HG02870 (cell line): ENCODE measurements around the gene RTP5.

Experiments
- ATAC-seq: cut with Tn5 transposase; IDR thresholded peaks from one replicate; pipeline ENCODE4 v1.9.1; 2021; ENCODE audit warnings: mild to moderate bottlenecking, moderate library complexity; ENCODE audit not compliant: unreplicated experiment

RTP5 gene

GRCh38 chr2:241885946-241886643 is 16.6 kb downstream of the RTP5 start:
- ATAC-seq: no peak

DNA sequence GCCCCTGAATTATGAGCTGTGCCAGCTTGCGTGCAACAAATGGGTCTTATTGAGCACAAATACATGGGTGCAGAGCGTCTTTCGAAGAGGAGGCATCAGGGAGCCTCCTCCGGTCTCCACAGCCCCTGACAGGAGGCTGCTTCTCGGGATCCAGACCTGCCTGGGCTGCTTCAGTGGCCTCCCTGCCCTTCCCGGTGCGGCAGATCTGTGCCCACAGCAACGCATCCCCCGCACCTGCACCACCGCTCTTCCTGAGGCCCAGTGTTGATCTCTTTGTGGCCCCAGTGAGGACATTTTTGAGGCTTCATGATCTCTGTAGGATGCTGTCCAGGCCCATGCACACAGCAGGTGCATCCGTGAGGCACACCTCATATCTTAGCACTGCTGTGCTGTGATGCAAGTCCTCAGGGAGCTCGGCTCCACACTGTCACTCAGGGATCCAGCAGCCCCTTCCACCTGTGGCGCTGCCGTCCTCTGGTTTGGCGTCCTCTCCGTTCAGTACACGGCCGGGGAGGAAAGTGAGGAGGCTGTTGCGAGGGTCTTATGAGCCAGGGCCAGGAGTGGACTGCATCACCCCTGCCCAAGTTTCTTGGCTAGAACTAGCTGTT is 17.4 kb downstream of the RTP5 start:
- no peak for ATAC-seq

DNA sequence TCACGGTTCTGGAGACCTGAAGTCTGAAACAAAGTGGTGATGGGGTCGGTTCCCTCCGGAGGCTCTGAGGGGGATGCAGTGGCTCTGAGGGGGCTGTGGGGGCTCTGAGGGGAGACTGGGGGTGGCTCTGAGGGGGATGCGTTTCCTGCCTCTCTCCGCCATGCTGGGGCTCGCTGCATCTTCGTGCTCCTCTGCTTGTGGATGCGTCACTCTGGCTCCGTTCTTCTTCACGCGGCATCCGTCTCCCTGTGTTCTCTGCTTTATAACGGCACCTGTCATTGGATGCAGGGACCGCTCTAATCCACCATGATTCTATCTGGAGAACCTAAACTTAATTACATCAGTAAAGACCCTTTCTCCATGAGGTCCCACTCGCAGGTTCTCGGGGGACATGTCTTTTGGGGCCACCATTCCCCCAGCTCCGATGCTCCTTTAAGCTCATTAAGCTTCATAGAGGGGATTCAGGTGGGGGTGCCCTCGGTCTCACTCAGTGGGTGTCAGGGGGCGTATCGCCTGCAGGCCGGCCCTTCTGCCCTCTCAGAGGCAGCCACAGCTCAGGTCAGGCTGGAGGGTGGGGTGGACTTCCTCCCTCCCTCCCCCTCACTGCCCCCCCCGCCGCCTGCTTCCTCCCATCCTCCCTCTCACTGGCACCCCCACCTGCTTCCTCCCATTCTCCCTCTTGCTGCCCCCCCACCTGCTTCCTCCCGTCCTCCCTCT is 18.4 kb downstream of the RTP5 start:
- no peak for ATAC-seq

- ATAC-seq: no peak
Observed at GRCh38 chr2:241888641-241889040, 19.1 kb downstream of the RTP5 start.

GRCh38 chr2:241890524-241891235 is 21.2 kb downstream of the RTP5 start:
- ATAC-seq: no peak

DNA sequence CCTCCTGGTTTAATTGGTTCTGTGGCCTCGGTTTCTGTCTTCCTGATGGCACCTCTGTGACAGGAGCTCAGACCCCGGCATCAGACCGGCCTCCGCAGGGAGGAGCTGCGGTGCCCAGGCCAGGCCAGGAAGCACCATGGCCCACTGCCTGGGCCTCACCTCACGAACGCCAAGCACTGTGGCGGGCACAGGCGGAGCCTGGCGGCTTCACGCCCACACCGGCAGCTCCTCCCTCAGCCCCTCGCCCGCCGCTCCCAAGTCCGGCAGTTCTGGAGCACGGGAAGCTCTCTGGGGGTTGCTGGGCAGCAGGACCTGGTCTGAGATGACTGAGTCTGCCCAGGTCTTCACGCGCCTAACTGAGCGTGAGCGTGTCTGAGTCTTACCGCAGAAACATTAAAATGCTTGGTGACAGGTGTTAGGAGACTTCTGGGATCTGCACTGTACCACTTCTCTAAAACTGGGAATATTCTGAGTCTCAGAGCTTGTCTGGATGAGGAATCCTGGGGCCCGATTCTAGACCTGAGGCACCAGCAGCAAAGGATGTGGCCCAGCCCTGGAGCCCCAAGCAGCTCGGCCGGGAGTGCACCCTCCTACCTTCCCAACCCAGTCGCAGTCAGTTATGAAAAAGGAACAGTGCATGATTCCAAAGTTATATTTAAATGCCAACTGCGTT is 21.9 kb downstream of the RTP5 start:
- no peak for ATAC-seq

- no peak for ATAC-seq
Observed at GRCh38 chr2:241891988-241892298, 22.4 kb downstream of the RTP5 start.

DNA sequence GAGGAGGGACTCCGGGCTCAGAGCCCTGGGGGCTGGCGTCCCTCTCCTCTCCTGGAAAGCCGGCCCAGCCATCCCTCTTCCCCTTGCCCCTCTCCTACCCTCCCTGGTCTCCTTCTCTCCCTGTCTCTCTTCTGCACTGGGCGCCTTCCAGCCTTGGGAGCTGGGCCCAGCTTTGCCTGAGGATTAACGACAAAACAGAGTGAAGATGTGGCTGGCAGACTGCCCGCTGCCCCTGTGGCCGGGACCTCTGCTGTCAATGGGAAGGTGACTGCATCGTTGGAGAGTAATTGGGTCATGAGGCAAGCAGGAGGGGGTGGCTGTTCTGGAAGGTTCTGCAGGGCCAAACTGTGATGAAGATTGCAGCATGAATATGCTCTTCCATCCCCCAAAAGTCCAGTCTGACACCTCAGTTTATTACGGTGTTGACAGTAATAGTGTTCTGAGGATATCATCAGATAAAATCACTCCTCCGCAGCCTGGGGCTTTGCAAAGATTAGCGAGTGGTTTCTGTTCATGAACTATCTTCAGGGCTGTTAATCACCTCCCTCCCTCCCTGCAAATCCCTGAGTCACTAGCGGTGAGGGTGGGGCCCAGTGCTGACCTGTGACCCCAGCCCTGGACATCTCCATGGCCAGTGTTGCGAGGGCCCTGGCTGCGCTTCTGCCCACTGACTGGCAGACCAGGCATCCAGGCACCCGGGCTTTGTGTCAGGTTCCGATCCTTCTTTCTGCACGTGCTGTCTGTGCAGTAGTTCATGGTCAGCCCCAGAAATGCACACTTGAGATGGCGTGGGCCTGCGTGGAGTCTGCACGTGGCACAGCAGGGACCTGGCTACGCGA is 23.0 kb downstream of the RTP5 start:
- ATAC-seq: no peak

GRCh38 chr2:241893265-241893664 is 23.7 kb downstream of the RTP5 start:
- ATAC-seq: no peak

GRCh38 chr2:241894056-241894641 is 24.6 kb downstream of the RTP5 start:
- no peak for ATAC-seq

- ATAC-seq: no peak
Observed at GRCh38 chr2:241894681-241895426, 25.3 kb downstream of the RTP5 start.

- ATAC-seq: no peak
Observed at GRCh38 chr2:241895427-241895711, 25.8 kb downstream of the RTP5 start.

GRCh38 chr2:241895712-241896641 is 26.4 kb downstream of the RTP5 start:
- ATAC-seq: no peak

GRCh38 chr2:241896746-241897201 is 27.2 kb downstream of the RTP5 start:
- no peak for ATAC-seq

GRCh38 chr2:241897231-241897916 is 27.8 kb downstream of the RTP5 start:
- ATAC-seq: no peak

- no peak for ATAC-seq
Observed at GRCh38 chr2:241898463-241899270, 29.1 kb downstream of the RTP5 start.
